HCT116 (cell line): ENCODE measurements around the gene WWOX. TPM values are rescaled to one million over a fixed set of nuclear protein-coding genes. Genes with fewer than 3 reads are reported as not detected.

Source experiments
- ATAC-seq: fragments of 200-7000 bp; cut with Tn5 transposase; 2 replicates; pipeline ENCODE4 v1.9.1; 2020; ENCODE audit warnings: mild to moderate bottlenecking, moderate library complexity
- BruUV-seq: library from RNA; stranded (reverse); fragments of 400-500 nt; replicated peaks from 2 replicates; lab custom pipeline; 2021; lab: Mats Ljungman, UMichigan
- CTCF ChIA-PET: fragments of 300-600 bp; sonication (Branson Sonifier 250); formaldehyde crosslinking; loops from one replicate; lab custom pipeline; 2021; ENCODE audit warnings: antibody characterized with exemption; lab: Charles Lee
- POLR2A ChIA-PET: fragments of 300-600, 350-600 bp; sonication (Branson Sonifier 250); formaldehyde crosslinking; loops from one replicate; lab custom pipeline; 2021; ENCODE audit warnings: antibody characterized with exemption; lab: Charles Lee
- RAD21 ChIA-PET, 2 experiments: fragments of 300-600 bp; sonication (Branson Sonifier 250); formaldehyde crosslinking; loops; one replicate each; lab custom pipeline; 2023; ENCODE audit warnings: low total read pairs in 2 of 2; ENCODE audit not compliant: uncharacterized antibody in 2 of 2, unreplicated experiment in 2 of 2, low non-redundant PET in 1 of 2; lab: Charles Lee
- DNase-seq: peaks from one replicate; pipeline ENCODE4 v3.0.0-alpha.2; 2010; ENCODE audit warnings: low read depth, low spot score
- H2AFZ ChIP-seq: fragments of 200-600 bp; shearing (Covaris generic), sonication (generic); 2 replicates; pipeline ENCODE4 v1.6.1; 2017; ENCODE audit warnings: low read depth, mixed run types, mixed read lengths, antibody characterized with exemption, low read length; ENCODE audit not compliant: poor library complexity, severe bottlenecking
- H3K27ac ChIP-seq: 2 replicates; pipeline ENCODE4 v1.5.1; 2012; ENCODE audit warnings: low read depth, low read length
- H3K27me3 ChIP-seq: fragments of 200-600 bp; sonication (generic); 2 replicates; pipeline ENCODE4 v1.6.1; 2016; ENCODE audit warnings: mixed run types, low read length, mixed read lengths; ENCODE audit not compliant: insufficient read depth
- H3K36me3 ChIP-seq, 2 experiments: fragments of 200-500 bp in 1 of 2; fragments of 200-600 bp in 1 of 2; sonication (Bioruptor generic) in 1 of 2; sonication (generic) in 1 of 2; 2 replicates each; pipeline versions ENCODE4 v1.5.1 to v1.6.1; 2014 to 2016; ENCODE audit warnings: low read length in 2 of 2, inconsistent platforms in 1 of 2, mixed read lengths in 1 of 2, mixed run types in 1 of 2; ENCODE audit not compliant: insufficient read depth in 2 of 2, control insufficient read depth in 1 of 2
- H3K4me1 ChIP-seq, 2 experiments: fragments of 200-600 bp in 1 of 2; sonication (generic) in 1 of 2; 2 replicates each; pipeline versions ENCODE4 v1.5.1 to v1.6.1; 2012 to 2017; ENCODE audit warnings: low read length in 2 of 2, inconsistent platforms in 1 of 2, mild to moderate bottlenecking in 1 of 2, mixed read lengths in 1 of 2, mixed run types in 1 of 2, moderate library complexity in 1 of 2; ENCODE audit not compliant: insufficient read depth in 2 of 2, control insufficient read depth in 1 of 2
- H3K4me2 ChIP-seq: fragments of 200-600 bp; sonication (generic); 2 replicates; pipeline ENCODE4 v1.6.1; 2017; ENCODE audit warnings: mixed run types, low read length, mixed read lengths
- H3K4me3 ChIP-seq, 2 experiments: fragments of 200-600 bp in 1 of 2; sonication (generic) in 1 of 2; replicated peaks in 1 of 2; 2 replicates each; pipeline ENCODE4 v1.5.1; 2011 to 2016; ENCODE audit warnings: low read length in 2 of 2, control low read depth in 1 of 2, low read depth in 1 of 2, mild to moderate bottlenecking in 1 of 2, mixed read lengths in 1 of 2, mixed run types in 1 of 2
- H3K79me2 ChIP-seq: fragments of 200-600 bp; sonication (generic); 2 replicates; pipeline ENCODE4 v1.6.1; 2017; ENCODE audit warnings: mild to moderate bottlenecking, mixed run types, low read length, moderate library complexity, mixed read lengths; ENCODE audit not compliant: insufficient read depth
- H3K9ac ChIP-seq: fragments of 200-600 bp; sonication (generic); 2 replicates; pipeline ENCODE4 v1.6.1; 2016; ENCODE audit warnings: low read length, mixed read lengths
- H3K9me2 ChIP-seq: fragments of 200-600 bp; sonication (generic), shearing (Covaris generic); 2 replicates; pipeline ENCODE4 v1.6.1; 2017; ENCODE audit warnings: mixed run types, mild to moderate bottlenecking, moderate library complexity; ENCODE audit not compliant: insufficient read depth
- H3K9me3 ChIP-seq, 2 experiments: fragments of 200-500 bp in 1 of 2; fragments of 200-600 bp in 1 of 2; sonication (Bioruptor generic) in 1 of 2; sonication (generic) in 1 of 2; 2 replicates each; pipeline ENCODE4 v1.6.1; 2014 to 2017; ENCODE audit warnings: low read length in 2 of 2, mixed read lengths in 2 of 2, inconsistent platforms in 1 of 2, low read depth in 1 of 2, mild to moderate bottlenecking in 1 of 2, mixed run types in 1 of 2, moderate library complexity in 1 of 2; ENCODE audit not compliant: control insufficient read depth in 1 of 2, insufficient read depth in 1 of 2
- H4K20me1 ChIP-seq: fragments of 200-600 bp; sonication (generic), shearing (Covaris generic); 2 replicates; pipeline ENCODE4 v1.6.1; 2017; ENCODE audit warnings: mixed run types, mild to moderate bottlenecking, moderate library complexity; ENCODE audit not compliant: insufficient read depth
- CTCF ChIP-seq, 3 experiments: fragments of 200-600 bp in 1 of 3; sonication (generic) in 1 of 3; IDR thresholded peaks in 2 of 3; conservative IDR thresholded peaks in 1 of 3; 2 replicates each; pipeline ENCODE4 v1.5.1; 2012 to 2017; ENCODE audit warnings: low read depth in 2 of 3, low read length in 2 of 3, antibody characterized with exemption in 1 of 3, borderline replicate concordance in 1 of 3, control low read depth in 1 of 3, mild to moderate bottlenecking in 1 of 3, mixed read lengths in 1 of 3, mixed run types in 1 of 3, moderate library complexity in 1 of 3; ENCODE audit not compliant: insufficient read depth in 1 of 3
- ELF1 ChIP-seq: IDR thresholded peaks from 2 replicates; pipeline ENCODE4 v1.6.1; 2012; ENCODE audit warnings: low read depth, borderline replicate concordance
- EZH2phosphoT487 ChIP-seq: fragments of 200-600 bp; IDR thresholded peaks from 2 replicates; pipeline ENCODE4 v1.6.1; 2018; ENCODE audit warnings: antibody characterized with exemption, borderline replicate concordance
- FOSL1 ChIP-seq: IDR thresholded peaks from 2 replicates; pipeline ENCODE4 v1.6.1; 2012; ENCODE audit warnings: low read depth
- JUND ChIP-seq: IDR thresholded peaks from 2 replicates; pipeline ENCODE4 v1.6.1; 2012
- POLR2A ChIP-seq: IDR thresholded peaks from 2 replicates; pipeline ENCODE4 v1.7.0; 2011; ENCODE audit warnings: borderline replicate concordance; ENCODE audit not compliant: insufficient read depth, insufficient read length; ENCODE audit errors: extremely low read depth
- RAD21 ChIP-seq: IDR thresholded peaks from 2 replicates; pipeline ENCODE4 v1.6.1; 2012; ENCODE audit warnings: low read depth, mild to moderate bottlenecking
- REST ChIP-seq: IDR thresholded peaks from 2 replicates; pipeline ENCODE4 v1.6.1; 2012; ENCODE audit warnings: low read depth
- SIN3A ChIP-seq: IDR thresholded peaks from 2 replicates; pipeline ENCODE4 v1.6.1; 2012; ENCODE audit warnings: low read depth
- SRF ChIP-seq: IDR thresholded peaks from 2 replicates; pipeline ENCODE4 v1.6.1; 2012; ENCODE audit warnings: low read depth
- YY1 ChIP-seq: IDR thresholded peaks from 2 replicates; pipeline ENCODE4 v1.6.1; 2011; ENCODE audit warnings: low read length, low read depth, moderate library complexity, mild to moderate bottlenecking; ENCODE audit not compliant: insufficient replicate concordance; ENCODE audit errors: extremely low read depth
- ZFX ChIP-seq: fragments of 450-650 bp; IDR thresholded peaks from 2 replicates; pipeline ENCODE4 v1.6.1; 2017
- intact Hi-C: fragments of 100-400 bp; cut with micrococcal nuclease; formaldehyde crosslinking; loops from 2 replicates; pipeline ENCODE4 v1.10.0; 2022
- total RNA-seq: library from RNA; stranded (reverse); gene quantifications from one replicate; pipeline ENCODE4 v1.2.1, GENCODE V29; 2021; ENCODE audit not compliant: unreplicated experiment
- TF ChIP-seq, protein P1 (sequence below): IDR thresholded peaks from 2 replicates; pipeline ENCODE4 v1.6.1; 2012

Gene WWOX
- total RNA-seq, 1 experiment from 2014 or later: 13.7 TPM

DNA sequence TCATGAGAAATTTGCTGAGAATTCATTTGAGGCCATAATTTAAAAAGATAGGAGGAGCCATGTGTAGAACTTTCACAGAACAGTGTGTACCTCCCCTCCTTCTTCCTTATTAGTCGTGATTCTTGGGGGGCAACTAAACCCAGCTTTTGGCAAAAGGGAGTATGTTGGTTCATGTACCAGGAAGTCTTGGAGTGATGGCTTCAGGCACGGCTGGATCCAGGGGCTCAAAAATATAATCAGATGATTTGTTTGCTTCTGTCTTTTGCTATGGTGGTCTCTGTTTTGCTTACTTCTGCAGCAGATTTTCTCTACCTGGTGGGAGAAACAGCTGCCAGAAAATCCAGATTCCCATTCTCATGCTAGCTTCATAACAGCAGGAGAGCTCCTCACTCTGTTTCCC, 871.2 kb downstream of the WWOX start:
- no TSS peak for BruUV-seq
- Histone ChIP-seq H3K27me3 (peaks cover 6% of the 10 kb centered on the region), H3K9me3 (peaks cover 0 to 4% of the 10 kb centered on the region in 2 experiments; a peak in 2 of 4 replicates), H3K27ac (no peak overlapping the region), H3K9ac (no peak overlapping the region), H3K79me2 (no peaks in the 10 kb centered on the region), H3K4me2 (no peak overlapping the region), H3K4me1 (no peaks in the 10 kb centered on the region), H3K36me3 (no peaks in the 10 kb centered on the region), H2AFZ (no peak overlapping the region), H3K4me3 (no peak overlapping the region)
- ATAC-seq: no peak
- no peak for DNase-seq
- ChIA-PET RAD21 (no interaction called here), CTCF (no interaction called here), POLR2A (no interaction called here)
- intact Hi-C loops: no loop called here
- TF ChIP-seq ZFX (no peak), RAD21 (no peak), REST (no peak), SRF (no peak), YY1 (no peak), CTCF (IDR thresholded peaks at IDR 0.05 in 2 of 3, conservative IDR thresholded peaks at IDR 0.05 in 1 of 3; ENCODE audit: borderline replicate concordance in 1 of 3, insufficient read depth in 1 of 3, low read depth in 2 of 3, low read length in 2 of 3) (no peak), JUND (no peak), ELF1 (no peak), SIN3A (no peak), FOSL1 (no peak), POLR2A (no peak), EZH2phosphoT487 (no peak)
- TF ChIP-seq, protein P1, sequence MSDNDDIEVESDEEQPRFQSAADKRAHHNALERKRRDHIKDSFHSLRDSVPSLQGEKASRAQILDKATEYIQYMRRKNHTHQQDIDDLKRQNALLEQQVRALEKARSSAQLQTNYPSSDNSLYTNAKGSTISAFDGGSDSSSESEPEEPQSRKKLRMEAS: no peak
- TF ChIP-seq, all 23 proteins: peak for 0
- H3K9me2 ChIP-seq: no peaks in the 10 kb centered on the region
- H4K20me1 ChIP-seq: no peaks in the 10 kb centered on the region
